ENCODE measurements around the gene DNAJB13. TPM values are rescaled to one million over a fixed set of nuclear protein-coding genes. Genes with fewer than 3 reads are reported as not detected.

Gene DNAJB13
- total RNA-seq, 4 donors from 2014 or later = 0.42 TPM; not detected in 3

DNA sequence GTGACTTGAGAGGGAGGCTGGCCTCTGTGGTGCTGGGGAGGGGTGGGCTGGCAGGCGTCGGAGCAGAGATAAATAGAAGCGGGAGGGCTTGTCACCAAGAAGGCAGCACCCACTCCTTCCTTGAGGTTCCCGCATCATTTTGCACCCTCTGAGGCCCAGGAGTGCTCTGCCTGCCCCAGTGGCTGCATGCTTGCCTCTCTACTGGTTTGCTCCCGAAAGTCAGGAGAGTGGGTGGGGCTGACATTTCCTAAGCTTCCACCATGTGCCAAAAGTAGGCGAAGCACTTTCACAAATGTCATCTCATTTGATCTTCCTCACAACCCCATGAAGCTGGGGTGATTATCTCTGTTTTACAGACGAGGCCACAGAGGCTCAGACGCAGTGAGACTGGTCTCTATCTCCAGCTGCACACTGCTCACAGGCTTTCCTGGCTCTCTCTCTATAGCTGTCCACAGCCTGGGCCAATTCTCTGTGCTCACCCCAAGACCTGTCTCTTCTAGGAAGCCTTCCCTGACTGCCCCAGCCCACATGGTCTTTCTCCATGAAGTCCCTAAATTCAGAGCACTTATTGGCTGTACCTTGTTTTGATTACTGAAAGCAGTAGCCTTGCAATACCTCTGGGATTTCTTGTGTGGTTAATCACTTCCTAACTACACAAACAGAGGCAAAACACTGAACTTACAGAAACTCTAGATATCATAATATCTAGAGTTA is 60.7 kb downstream of the DNAJB13 start:
- no peak overlapping the region for H3K4me3 ChIP-seq (ENCODE audit: low read depth, poor library complexity, severe bottlenecking)
- TF ChIP-seq POLR2A (IDR thresholded peaks at IDR 0.05) = no peak
- TF ChIP-seq, protein P1, sequence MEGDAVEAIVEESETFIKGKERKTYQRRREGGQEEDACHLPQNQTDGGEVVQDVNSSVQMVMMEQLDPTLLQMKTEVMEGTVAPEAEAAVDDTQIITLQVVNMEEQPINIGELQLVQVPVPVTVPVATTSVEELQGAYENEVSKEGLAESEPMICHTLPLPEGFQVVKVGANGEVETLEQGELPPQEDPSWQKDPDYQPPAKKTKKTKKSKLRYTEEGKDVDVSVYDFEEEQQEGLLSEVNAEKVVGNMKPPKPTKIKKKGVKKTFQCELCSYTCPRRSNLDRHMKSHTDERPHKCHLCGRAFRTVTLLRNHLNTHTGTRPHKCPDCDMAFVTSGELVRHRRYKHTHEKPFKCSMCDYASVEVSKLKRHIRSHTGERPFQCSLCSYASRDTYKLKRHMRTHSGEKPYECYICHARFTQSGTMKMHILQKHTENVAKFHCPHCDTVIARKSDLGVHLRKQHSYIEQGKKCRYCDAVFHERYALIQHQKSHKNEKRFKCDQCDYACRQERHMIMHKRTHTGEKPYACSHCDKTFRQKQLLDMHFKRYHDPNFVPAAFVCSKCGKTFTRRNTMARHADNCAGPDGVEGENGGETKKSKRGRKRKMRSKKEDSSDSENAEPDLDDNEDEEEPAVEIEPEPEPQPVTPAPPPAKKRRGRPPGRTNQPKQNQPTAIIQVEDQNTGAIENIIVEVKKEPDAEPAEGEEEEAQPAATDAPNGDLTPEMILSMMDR (IDR thresholded peaks at IDR 0.05) = no peak
- intact Hi-C loops (cut with DNase I; ENCODE audit: low total_unique reads) = no loop called here
- DNase-seq (ENCODE audit: low spot score in 2 of 2) = peak in 1 of 2 donors; percentile 66
- 84 to 86% methylated on average over 8 of the region's 8 CpGs for WGBS, 2 donors

DNA sequence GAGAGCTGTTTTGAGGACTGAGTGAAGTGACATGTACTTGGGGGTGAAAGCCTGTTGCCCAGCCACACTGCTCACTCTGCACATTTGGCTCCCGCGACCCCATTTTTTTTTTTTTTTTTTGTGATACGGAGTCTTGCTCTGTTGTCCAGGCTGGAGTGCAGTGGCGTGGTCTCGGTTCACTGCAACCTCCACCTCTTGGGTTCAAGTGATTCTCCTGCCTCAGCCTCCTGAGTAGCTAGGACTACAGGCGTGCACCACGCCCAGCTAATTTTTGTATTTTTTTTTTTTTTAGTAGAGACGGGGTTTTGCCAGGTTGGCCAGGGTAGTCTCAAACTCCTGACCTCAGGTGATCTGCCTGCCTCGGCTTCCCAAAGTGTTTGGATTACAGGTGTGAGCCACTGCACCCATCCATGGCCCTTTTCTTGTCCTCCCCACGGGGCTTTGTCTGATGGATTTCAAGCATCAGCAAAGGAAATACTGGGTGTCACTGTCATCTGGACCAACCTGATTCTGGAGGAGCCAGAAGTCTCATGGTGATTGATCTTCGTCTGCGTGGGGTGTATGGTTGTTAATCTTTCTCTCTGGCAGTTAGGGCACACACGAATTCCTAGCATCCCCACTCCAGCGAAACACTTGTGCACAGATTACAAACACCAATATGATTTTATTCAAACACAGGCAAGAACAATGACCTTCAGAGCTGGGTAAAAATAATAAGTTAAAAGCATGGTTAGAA is 61.4 kb downstream of the DNAJB13 start:
- intact Hi-C loops (cut with DNase I; ENCODE audit: low total_unique reads) = no loop called here
- peak in 1 of 2 donors; percentile 48 for DNase-seq (ENCODE audit: low spot score in 2 of 2)
- no peak overlapping the region for H3K4me3 ChIP-seq (ENCODE audit: low read depth, poor library complexity, severe bottlenecking)
- no peak for TF ChIP-seq POLR2A (IDR thresholded peaks at IDR 0.05)
- TF ChIP-seq, protein P1 (IDR thresholded peaks at IDR 0.05) = no peak
- WGBS, 2 donors = 87 to 92% methylated on average over 14 of the region's 14 CpGs

DNA sequence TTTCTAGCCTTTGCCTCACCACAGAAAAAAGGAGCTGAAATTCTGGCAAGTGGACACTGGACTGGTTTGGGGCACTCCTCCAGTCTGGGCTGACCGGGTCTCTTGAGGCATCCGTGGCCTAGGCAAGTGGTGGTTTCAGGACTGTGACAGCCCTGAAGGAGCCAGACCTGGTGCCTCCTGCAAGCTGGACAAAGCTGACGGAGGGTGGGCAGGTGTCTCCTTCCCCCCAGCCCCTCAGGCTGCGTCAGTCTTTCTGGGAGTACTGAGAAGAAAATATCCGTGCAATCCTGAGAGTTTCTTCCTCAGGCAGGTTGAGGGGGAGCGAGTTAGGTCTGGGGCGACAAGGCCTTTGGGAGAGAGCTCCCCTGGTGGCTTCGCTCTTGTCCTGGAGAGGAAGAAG is 62.3 kb downstream of the DNAJB13 start:
- WGBS, 2 donors = 92 to 96% methylated on average over 8 of the region's 8 CpGs
- DNase-seq (ENCODE audit: low spot score in 2 of 2) = peak in 1 of 2 donors; percentile 76
- TF ChIP-seq, protein P1 (IDR thresholded peaks at IDR 0.05) = no peak
- TF ChIP-seq POLR2A (IDR thresholded peaks at IDR 0.05) = no peak
- no peak overlapping the region for H3K4me3 ChIP-seq (ENCODE audit: low read depth, poor library complexity, severe bottlenecking)
- intact Hi-C loops (cut with DNase I; ENCODE audit: low total_unique reads) = no loop called here

DNA sequence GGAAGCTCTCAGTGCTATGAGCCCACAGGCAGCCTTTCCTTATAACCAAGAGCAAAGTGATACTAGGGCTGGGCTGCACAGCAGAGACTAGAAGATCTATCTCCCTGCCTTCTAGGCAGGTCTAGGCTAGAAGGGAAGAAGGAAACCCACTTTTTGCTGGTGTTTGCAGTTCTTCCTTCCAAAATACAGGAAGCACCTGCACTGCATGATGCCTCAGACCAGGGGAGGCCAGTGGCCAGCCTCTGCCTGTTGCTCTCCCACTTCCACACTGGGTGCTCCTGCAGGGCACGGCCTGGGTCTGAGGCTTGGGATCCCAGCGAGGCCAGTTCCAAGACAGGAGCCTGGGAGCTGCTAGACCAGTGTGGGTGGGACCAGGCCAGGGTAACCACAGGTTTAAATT is 64.1 kb downstream of the DNAJB13 start:
- TF ChIP-seq, protein P1 (IDR thresholded peaks at IDR 0.05) = no peak
- TF ChIP-seq POLR2A (IDR thresholded peaks at IDR 0.05) = no peak
- DNase-seq (ENCODE audit: low spot score in 2 of 2) = no peak
- intact Hi-C loops (cut with DNase I; ENCODE audit: low total_unique reads) = no loop called here
- H3K4me3 ChIP-seq (ENCODE audit: low read depth, poor library complexity, severe bottlenecking) = no peak overlapping the region
- 70 to 91% methylated on average over 2 of the region's 2 CpGs for WGBS, 2 donors

DNA sequence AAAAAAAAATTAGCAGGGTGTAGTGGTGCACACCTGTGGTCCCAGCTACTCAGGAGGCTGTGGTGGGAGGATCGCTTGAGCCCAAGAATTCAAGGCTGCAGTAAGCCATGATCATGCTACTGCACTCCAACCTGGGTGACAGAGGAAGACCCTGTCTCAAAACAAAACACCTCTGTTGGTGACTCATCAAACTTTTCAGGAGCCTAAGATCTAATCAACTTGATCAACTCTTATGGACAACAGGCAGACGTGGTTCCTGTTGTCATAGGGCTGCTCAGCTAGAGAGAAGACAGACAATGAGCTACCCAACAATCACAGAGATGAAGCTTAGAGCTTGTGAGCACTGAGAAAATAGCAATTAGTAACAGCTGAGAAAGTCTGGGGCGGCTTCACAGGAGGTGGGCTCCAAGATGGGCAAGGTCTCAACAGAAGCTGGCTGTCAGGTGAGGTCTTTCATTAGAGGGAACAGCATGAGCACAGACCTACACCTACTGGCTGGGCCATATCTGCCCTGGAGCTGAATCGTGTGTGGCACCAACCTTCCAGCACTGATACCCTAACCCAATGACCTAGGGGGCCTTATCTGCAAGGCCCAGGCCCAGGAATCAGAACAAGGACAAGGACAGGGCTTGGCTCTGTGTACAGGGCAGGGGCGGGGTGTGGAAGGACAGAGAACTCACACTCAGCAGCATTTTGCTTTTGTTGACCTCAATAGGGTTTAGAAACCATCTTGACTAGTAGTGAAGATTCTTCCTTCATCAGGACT is 65.3 kb downstream of the DNAJB13 start:
- no peak overlapping the region for H3K4me3 ChIP-seq (ENCODE audit: low read depth, poor library complexity, severe bottlenecking)
- TF ChIP-seq, protein P1 (IDR thresholded peaks at IDR 0.05) = no peak
- TF ChIP-seq POLR2A (IDR thresholded peaks at IDR 0.05) = no peak
- no peak for DNase-seq (ENCODE audit: low spot score in 2 of 2)
- intact Hi-C loops (cut with DNase I; ENCODE audit: low total_unique reads) = no loop called here
- WGBS, 2 donors = 92 to 97% methylated on average over 5 of the region's 5 CpGs

Data from lower leg skin (tissue), 4 donors.